ENCODE measurements around the gene NR2F1.
A peak's percentile ranks its signal among the peaks of the same experiment; 100 is the strongest.

Gene NR2F1

GRCh38 chr5:93577854-93578812 lies 4.9 kb upstream of the NR2F1 start:
- DNase-seq = no peak

DNA sequence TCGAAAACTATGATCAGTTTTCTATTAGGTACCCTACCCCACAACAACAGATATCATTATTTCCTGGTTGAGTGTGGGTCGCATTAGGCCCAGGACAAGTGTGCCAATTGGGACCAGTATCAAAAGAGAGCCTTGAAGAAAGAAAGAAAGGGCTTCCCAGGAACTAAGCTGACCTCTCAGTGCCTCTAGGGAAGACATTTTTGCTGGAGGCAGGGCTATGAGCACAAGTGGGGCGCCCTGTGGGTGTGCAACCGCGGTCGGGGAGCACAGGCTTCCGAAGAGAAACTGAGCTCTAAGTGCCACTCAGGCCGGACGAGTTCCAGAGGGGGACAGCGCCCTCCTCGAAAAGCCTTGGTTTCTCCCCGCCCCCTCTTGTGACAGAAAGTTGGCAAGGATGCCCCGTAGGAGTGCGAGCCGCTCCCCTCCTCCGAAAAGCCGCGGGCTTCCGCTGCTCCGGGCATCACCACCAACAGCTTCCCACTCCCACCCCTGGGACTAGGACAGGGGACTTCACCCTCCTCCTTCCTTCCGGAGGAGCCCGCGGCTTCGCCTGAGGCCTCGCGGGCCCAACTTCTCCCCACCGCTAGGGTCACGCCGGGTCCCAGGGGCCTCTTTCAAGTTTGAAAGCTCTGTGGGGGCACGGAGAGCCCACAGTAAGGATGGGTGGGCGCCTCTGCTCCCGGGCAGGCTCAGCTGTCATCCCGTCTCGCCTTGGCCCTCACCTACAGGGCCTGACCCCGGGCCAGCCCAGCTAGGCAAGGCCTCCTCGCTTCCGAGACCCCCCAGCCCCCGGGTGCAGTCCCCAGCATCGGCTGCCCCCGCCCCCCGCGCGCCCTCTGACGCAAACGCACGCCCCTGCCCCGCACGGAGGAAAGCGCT lies 4.0 kb upstream of the NR2F1 start:
- no peak for DNase-seq

GRCh38 chr5:93579692-93580062 lies 3.3 kb upstream of the NR2F1 start:
- peak in 1 of 2 experiments; percentile 67 for DNase-seq

- peak in 1 of 2 experiments; percentile 67 for DNase-seq
Observed at GRCh38 chr5:93580063-93580926, 2.7 kb upstream of the NR2F1 start.

DNA sequence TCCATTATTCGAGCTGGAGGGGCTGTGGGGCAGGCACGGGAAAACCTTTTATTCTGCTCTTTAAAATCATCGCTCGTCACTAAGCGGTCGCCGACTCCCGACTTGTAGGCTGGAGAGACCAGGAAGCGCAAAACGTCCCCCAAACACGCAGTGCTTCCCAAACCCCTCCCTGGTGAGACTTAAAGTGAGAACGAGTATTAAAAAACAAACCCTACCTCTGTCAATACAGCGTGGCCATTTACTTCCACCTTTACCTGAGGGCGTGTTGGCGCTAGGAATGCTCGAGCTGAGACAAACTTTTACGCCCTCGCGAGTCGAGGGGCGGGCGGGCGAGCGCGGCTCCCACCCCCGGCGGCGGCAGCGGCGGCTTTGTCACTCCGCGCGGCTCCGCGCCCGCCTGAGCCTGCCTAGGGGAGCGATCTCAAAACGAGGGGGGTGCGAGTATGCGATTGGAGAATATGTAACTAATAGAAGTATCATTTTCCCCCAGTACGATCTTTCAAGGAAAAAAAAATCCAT lies 2.0 kb upstream of the NR2F1 start, which contains the start of gene NR2F1-AS1:
NR2F1-AS1 (minus strand) TSS at position 293 of the 519 bp plus-strand sequence.
- no peak for DNase-seq

DNA sequence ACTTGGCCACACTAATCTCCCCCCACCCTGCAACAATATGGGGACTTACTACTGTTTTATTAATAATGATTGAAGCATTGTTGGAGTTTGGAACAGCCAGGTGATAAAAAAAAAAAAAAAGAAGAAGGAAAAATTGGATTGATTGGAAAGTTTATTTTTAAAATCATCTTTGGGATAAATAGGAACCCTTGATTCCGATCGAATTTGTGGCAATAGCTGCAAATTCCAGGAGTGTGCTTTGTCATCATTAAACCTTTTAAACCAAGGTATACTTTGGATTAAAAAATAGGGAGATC lies 907 bp upstream of the NR2F1 start:
- DNase-seq = no peak

DNA sequence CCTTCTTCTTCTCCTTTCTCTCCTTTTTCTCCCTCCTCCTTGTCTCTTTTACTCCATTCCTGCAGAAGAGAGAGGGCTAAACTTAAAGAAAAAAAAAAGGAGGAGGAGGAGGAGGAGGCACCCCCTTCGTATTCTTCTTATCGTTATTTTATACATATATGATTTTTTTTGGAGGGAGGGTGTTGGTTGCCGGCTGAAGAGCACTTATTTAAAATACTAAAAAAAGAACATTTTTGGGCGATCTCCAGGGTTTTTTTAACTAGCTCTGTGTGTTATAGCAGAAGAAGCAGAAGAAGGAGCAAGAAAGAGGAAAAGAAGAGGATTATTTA lies 381 bp downstream of the NR2F1 start:
- DNase-seq = no peak

DNA sequence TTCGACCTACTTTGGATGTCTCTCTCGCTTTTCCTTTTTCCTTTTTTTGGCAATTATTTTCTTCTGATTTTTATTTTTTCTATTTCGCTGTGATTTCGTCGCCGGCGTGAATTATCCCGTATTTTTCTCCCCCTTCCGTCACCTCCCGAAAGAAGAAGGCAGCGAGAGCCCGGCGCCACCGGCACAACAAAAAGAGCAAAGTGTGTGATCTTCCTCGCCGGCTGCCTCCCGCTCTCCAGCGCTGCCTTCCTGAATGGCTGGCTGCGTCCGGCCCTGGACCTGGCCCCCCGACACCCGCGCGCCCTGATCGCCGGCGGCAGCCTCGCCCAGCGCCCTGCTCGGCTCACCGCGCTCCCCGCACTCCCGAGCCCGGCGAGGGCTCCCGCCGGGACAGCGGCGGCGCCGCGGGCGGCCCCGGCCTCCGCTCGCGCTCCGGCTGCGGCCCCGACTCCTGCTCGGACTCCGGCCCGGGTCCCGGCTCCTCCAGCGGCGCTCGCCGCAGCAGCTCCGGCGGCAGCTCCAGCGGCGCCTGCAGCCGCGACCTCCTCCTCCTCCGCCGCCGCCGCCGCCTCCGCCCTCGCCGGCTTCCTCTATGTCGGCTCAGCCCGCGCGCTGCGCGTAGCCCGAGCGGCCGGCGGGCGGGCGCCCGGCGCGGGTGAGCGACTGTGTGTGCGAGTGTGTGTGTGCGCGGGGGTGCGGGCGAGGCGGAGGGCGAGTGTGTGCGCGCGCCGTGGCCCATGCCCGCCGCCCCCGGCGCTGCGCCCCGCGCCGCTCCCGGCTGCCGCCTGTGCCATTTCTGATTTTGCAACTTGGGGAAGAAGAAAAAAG lies 960 bp downstream of the NR2F1 start:
- DNase-seq = peak in 1 of 2 experiments; percentile 77

GRCh38 chr5:93584596-93585040 lies 1.6 kb downstream of the NR2F1 start:
- DNase-seq = peak in 1 of 2 experiments; percentile 35

GRCh38 chr5:93585041-93585766 lies 2.2 kb downstream of the NR2F1 start:
- peak in 1 of 2 experiments; percentile 33 for DNase-seq

GRCh38 chr5:93585767-93586385 lies 2.9 kb downstream of the NR2F1 start:
- no peak for DNase-seq

DNA sequence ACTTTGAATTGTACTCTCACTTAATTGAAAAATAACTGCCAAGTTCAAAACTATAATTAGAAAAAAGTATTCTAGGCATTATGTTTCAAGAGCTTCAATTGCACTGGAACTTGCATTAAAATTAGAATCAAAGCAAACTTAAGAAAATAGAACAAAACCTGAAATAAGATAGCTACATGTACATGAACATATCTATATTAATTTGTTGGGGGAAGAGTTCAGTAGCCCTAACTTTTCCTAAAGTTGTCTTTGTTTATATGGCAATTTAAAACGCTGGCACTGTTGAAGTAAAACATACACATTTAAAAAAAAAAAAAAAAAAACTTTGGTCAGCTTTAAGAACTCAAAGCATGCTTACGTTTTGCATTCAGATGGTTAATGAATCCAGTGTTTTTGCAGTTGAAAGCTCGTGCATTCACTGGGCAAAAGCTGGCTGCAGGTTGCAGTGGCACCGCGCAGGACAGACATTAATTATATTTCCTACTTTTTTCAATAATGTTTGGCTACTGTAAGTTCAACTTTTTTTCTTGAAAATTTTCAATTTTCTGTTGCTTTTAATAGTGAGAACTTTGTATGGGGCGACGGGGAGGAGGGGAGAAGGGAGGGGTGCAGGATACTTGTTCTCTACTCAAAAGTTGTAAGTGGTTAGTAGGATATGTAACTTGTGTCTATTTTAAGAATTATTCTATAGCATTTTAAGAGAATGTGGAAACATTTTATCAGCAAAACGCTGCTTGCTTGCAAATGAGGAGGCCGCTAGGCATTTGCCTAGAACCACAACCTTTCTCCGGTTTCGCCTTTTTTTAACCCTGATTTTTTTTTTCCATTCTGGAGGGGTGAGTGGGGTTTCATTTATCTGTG lies 3.9 kb downstream of the NR2F1 start:
- DNase-seq = no peak

- no peak for DNase-seq
Observed at GRCh38 chr5:93587597-93588351, 4.8 kb downstream of the NR2F1 start.

- DNase-seq = no peak
Observed at GRCh38 chr5:93588352-93589151, 5.5 kb downstream of the NR2F1 start.

GRCh38 chr5:93589152-93589828 lies 6.3 kb downstream of the NR2F1 start:
- no peak for DNase-seq

GRCh38 chr5:93589829-93590215 lies 6.8 kb downstream of the NR2F1 start:
- DNase-seq = no peak

GRCh38 chr5:93590493-93590892 lies 7.5 kb downstream of the NR2F1 start:
- no peak for DNase-seq
